Erythroblast (primary cell): ENCODE results near the gene SMIM17.

Experiments
- GATA1 ChIP-seq: IDR thresholded peaks from 2 replicates; pipeline ENCODE4 v1.6.1; 2011; ENCODE audit warnings: low read depth, mild to moderate bottlenecking, control low read depth, low read length, moderate library complexity
- POLR2A ChIP-seq: IDR thresholded peaks from 2 replicates; pipeline ENCODE4 v1.6.1; 2011; ENCODE audit warnings: mild to moderate bottlenecking, low read length

- TF ChIP-seq POLR2A (no peak), GATA1 (no peak)
Observed at GRCh38 chr19:56597696-56598095, 45.3 kb upstream of the SMIM17 start.
